ENCODE results near the gene DSPP. TPM values are rescaled to one million over a fixed set of nuclear protein-coding genes. Genes with fewer than 3 reads are reported as not detected.

The DSPP gene
- total RNA-seq, 3 donors from 2014 or later, result not detected

- no peaks in the 10 kb centered on the region for H3K9me3 ChIP-seq
- ATAC-seq (no peak), DNase-seq (no peak)
- intact Hi-C loops (cut with DNase I, micrococcal nuclease), result no loop called here
- H3K4me3 ChIP-seq, result no peak overlapping the region
- no peaks in the 10 kb centered on the region for H3K4me1 ChIP-seq (ENCODE audit: low read depth)
- H3K36me3 ChIP-seq (ENCODE audit: low read depth), result no peaks in the 10 kb centered on the region
- TF ChIP-seq, protein P1, sequence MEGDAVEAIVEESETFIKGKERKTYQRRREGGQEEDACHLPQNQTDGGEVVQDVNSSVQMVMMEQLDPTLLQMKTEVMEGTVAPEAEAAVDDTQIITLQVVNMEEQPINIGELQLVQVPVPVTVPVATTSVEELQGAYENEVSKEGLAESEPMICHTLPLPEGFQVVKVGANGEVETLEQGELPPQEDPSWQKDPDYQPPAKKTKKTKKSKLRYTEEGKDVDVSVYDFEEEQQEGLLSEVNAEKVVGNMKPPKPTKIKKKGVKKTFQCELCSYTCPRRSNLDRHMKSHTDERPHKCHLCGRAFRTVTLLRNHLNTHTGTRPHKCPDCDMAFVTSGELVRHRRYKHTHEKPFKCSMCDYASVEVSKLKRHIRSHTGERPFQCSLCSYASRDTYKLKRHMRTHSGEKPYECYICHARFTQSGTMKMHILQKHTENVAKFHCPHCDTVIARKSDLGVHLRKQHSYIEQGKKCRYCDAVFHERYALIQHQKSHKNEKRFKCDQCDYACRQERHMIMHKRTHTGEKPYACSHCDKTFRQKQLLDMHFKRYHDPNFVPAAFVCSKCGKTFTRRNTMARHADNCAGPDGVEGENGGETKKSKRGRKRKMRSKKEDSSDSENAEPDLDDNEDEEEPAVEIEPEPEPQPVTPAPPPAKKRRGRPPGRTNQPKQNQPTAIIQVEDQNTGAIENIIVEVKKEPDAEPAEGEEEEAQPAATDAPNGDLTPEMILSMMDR (IDR thresholded peaks at IDR 0.05), result no peak
These were observed 23.3 kb downstream of the DSPP start for GRCh38 chr4:87631668-87632067.

DNA sequence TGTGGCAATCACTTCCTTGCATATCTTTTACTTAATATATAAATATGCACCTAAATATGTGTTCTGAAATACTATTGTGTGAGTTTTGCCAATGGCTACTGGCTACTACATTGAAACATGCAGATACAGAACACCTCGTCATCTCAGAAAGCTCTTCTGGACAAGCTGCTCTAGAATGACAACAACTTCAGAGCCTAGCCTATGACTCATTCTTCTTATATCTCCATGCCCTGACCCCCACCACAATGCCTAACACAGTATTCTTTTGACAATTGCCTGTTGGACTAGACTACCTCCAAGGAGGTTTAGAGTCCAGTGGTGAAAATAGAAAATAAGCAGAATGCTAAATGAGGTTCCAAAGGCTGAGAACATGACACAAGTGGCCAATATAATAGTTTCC is 24.1 kb downstream of the DSPP start:
- TF ChIP-seq, protein P1 (IDR thresholded peaks at IDR 0.05), result no peak
- intact Hi-C loops (cut with DNase I, micrococcal nuclease), result no loop called here
- DNase-seq, result no peak
- no peaks in the 10 kb centered on the region for H3K36me3 ChIP-seq (ENCODE audit: low read depth)
- no peak overlapping the region for H3K4me3 ChIP-seq
- no peaks in the 10 kb centered on the region for H3K9me3 ChIP-seq
- no peak for ATAC-seq
- H3K4me1 ChIP-seq (ENCODE audit: low read depth), result no peaks in the 10 kb centered on the region

GRCh38 chr4:87633243-87633642 is 24.9 kb downstream of the DSPP start:
- no peak for DNase-seq
- H3K4me3 ChIP-seq, result no peak overlapping the region
- intact Hi-C loops (cut with DNase I, micrococcal nuclease), result no loop called here
- no peaks in the 10 kb centered on the region for H3K4me1 ChIP-seq (ENCODE audit: low read depth)
- TF ChIP-seq, protein P1 (IDR thresholded peaks at IDR 0.05), result no peak
- no peaks in the 10 kb centered on the region for H3K9me3 ChIP-seq
- ATAC-seq, result no peak
- H3K36me3 ChIP-seq (ENCODE audit: low read depth), result no peaks in the 10 kb centered on the region

GRCh38 chr4:87644286-87644685 is 36.0 kb downstream of the DSPP start:
- H3K4me3 ChIP-seq, result no peak overlapping the region
- H3K36me3 ChIP-seq (ENCODE audit: low read depth), result no peaks in the 10 kb centered on the region
- no peaks in the 10 kb centered on the region for H3K4me1 ChIP-seq (ENCODE audit: low read depth)
- no peak for DNase-seq
- TF ChIP-seq, protein P1 (IDR thresholded peaks at IDR 0.05), result no peak
- H3K9me3 ChIP-seq, result no peaks in the 10 kb centered on the region
- ATAC-seq, result no peak
- intact Hi-C loops (cut with DNase I, micrococcal nuclease), result loop anchor here in 1 of 2 donors (5.0 kb wide), 1 partner anchor 1983 kb away; no protein-coding TSS in a partner anchor

- intact Hi-C loops (cut with DNase I, micrococcal nuclease), result no loop called here
These were observed 41.7 kb downstream of the DSPP start, which contains the start of gene DMP1 for GRCh38 chr4:87649980-87650379. TSS of gene DMP1 (plus strand) at chr4:87650280. CDS start at chr4:87656493, 6,213 bp downstream.

More at GRCh38 chr4:87649980-87650379, 41.7 kb downstream of the DSPP start, which contains the start of gene DMP1:
- Histone ChIP-seq H3K9me3 (no peaks in the 10 kb centered on the region), H3K36me3 (ENCODE audit: low read depth) (no peaks in the 10 kb centered on the region), H3K4me1 (ENCODE audit: low read depth) (no peaks in the 10 kb centered on the region), H3K4me3 (no peak within 1 kb of the TSS)
- TF ChIP-seq, protein P1 (IDR thresholded peaks at IDR 0.05), result no peak
- ATAC-seq (no peak), DNase-seq (no peak)
